Fibroblast of the aortic adventitia (primary cell): ENCODE measurements around the gene METTL14. TPM values are rescaled to one million over a fixed set of nuclear protein-coding genes. Genes with fewer than 3 reads are reported as not detected.

Experiments
- DNase-seq: peaks from one replicate; pipeline ENCODE4 v3.0.0-alpha.2; 2010; ENCODE audit warnings: low read depth
- H3K4me3 ChIP-seq: 2 replicates; pipeline ENCODE4 v1.5.1; 2011; ENCODE audit warnings: low read depth, mild to moderate bottlenecking, control low read depth, low read length, moderate library complexity
- CTCF ChIP-seq: IDR thresholded peaks from 2 replicates; pipeline ENCODE4 v1.5.1; 2011; ENCODE audit warnings: mild to moderate bottlenecking, low read length, control low read depth, inconsistent platforms; ENCODE audit not compliant: insufficient read depth
- total RNA-seq: library from RNA; depleted of rRNA; stranded (reverse); fragments of >200 nt; gene quantifications from 2 replicates; pipeline ENCODE4 v1.2.3, GENCODE V29; 2012; ENCODE audit warnings: low replicate concordance

The METTL14 gene
- total RNA-seq, 1 donor, result 27.5 TPM

- TF ChIP-seq CTCF, result no peak
- DNase-seq, result peak; percentile 10
- no peak overlapping the region for H3K4me3 ChIP-seq
Measured at GRCh38 chr4:118683513-118683912, 1.7 kb upstream of the METTL14 start.

- no peak for TF ChIP-seq CTCF
- H3K4me3 ChIP-seq, result no peak overlapping the region
- DNase-seq, result no peak
Measured at GRCh38 chr4:118703118-118703517, 17.9 kb downstream of the METTL14 start.

- no peak overlapping the region for H3K4me3 ChIP-seq
- DNase-seq, result peak; percentile 39
- TF ChIP-seq CTCF, result no peak
Measured at GRCh38 chr4:118711052-118711451, 25.9 kb downstream of the METTL14 start.

- TF ChIP-seq CTCF, result no peak
Measured at GRCh38 chr4:118712872-118713271, 27.7 kb downstream of the METTL14 start.

GRCh38 chr4:118714682-118715081 lies 29.5 kb downstream of the METTL14 start:
- no peak for DNase-seq
- TF ChIP-seq CTCF, result no peak
- no peak overlapping the region for H3K4me3 ChIP-seq

More at GRCh38 chr4:118712872-118713271, 27.7 kb downstream of the METTL14 start:
- H3K4me3 ChIP-seq, result no peak overlapping the region
- DNase-seq, result no peak

GRCh38 chr4:118716304-118716703 lies 31.1 kb downstream of the METTL14 start:
- TF ChIP-seq CTCF, result no peak
- H3K4me3 ChIP-seq, result no peak overlapping the region
- DNase-seq, result no peak

GRCh38 chr4:118718511-118719170 lies 33.4 kb downstream of the METTL14 start:
- TF ChIP-seq CTCF, result no peak
- no peak overlapping the region for H3K4me3 ChIP-seq
- DNase-seq, result no peak
